ENCODE measurements around the gene SEL1L3.

SEL1L3 gene

GRCh38 chr4:25756503-25756902 is 106.3 kb downstream of the SEL1L3 start:
- TF ChIP-seq, protein P1, sequence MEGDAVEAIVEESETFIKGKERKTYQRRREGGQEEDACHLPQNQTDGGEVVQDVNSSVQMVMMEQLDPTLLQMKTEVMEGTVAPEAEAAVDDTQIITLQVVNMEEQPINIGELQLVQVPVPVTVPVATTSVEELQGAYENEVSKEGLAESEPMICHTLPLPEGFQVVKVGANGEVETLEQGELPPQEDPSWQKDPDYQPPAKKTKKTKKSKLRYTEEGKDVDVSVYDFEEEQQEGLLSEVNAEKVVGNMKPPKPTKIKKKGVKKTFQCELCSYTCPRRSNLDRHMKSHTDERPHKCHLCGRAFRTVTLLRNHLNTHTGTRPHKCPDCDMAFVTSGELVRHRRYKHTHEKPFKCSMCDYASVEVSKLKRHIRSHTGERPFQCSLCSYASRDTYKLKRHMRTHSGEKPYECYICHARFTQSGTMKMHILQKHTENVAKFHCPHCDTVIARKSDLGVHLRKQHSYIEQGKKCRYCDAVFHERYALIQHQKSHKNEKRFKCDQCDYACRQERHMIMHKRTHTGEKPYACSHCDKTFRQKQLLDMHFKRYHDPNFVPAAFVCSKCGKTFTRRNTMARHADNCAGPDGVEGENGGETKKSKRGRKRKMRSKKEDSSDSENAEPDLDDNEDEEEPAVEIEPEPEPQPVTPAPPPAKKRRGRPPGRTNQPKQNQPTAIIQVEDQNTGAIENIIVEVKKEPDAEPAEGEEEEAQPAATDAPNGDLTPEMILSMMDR (IDR thresholded peaks at IDR 0.05; ENCODE audit: low read depth, low read length, missing control alignments), result no peak
- in situ Hi-C loops (cut with HindIII; ENCODE audit: low sequenced_read_pairs), result no loop called here
- no peak overlapping the region for H3K4me3 ChIP-seq (ENCODE audit: low read depth, low read length)
- DNase-seq (ENCODE audit: low read depth), result no peak

DNA sequence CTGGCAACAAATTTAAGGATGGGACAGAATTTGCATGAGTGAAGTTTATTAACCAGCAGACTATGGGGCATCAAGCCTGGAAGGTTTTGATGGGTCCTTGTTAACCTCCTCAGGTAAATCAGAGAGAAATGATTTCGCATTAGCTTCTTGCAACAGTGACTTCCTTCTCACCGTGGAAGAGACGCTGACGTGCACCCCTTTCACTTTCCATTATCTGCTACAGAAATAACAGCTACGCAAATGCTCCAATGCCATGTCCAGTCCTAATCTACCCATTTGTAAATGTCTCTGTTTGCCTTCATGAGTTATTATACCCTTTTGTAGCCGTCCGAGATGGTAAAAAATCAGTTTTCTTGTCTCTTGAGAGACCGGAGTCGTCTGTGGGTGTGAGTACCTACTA is 106.9 kb downstream of the SEL1L3 start:
- no peak for DNase-seq (ENCODE audit: low read depth)
- no peak overlapping the region for H3K4me3 ChIP-seq (ENCODE audit: low read depth, low read length)
- in situ Hi-C loops (cut with HindIII; ENCODE audit: low sequenced_read_pairs), result no loop called here
- TF ChIP-seq, protein P1 (IDR thresholded peaks at IDR 0.05; ENCODE audit: low read depth, low read length, missing control alignments), result no peak

DNA sequence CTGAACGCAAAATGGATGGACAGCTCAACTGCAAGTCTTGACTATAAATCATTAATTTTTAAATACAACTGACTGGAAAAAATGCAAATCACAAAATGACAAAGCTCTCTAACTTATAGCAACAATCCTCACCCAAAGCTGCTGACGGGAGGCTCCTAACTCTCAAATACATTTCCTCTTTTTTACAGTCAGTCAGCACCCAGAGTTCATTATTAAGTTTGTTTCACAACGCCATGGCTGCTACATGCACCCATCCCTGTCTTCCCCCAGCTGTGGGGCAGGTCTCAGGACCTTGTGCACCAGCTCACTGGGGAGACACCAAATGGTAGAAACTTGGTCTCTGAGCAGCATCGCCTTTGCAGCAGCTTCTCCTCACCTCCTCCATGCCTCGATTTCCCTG is 109.5 kb downstream of the SEL1L3 start:
- in situ Hi-C loops (cut with HindIII; ENCODE audit: low sequenced_read_pairs), result no loop called here
- DNase-seq (ENCODE audit: low read depth), result no peak
- no peak overlapping the region for H3K4me3 ChIP-seq (ENCODE audit: low read depth, low read length)
- TF ChIP-seq, protein P1 (IDR thresholded peaks at IDR 0.05; ENCODE audit: low read depth, low read length, missing control alignments), result no peak

DNA sequence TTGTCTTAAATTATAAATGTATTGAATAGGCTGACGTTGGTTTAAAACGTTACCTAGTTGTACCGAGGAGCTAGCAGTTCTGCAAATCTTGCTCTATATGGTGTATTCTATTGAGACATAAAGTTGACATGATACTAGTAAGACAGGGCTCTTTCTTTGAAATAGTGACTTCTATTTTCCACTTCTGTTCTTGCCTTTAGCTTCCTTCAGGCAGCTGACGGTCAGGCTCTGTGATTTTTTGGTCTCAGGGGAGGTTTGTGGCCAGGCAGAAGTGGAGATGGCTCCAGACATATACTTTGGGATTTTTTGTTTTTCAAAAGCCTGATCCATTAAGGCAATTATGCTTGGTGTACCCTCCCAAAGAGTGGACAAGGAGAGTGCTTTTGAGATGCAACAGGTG is 111.9 kb downstream of the SEL1L3 start:
- no peak for DNase-seq (ENCODE audit: low read depth)
- TF ChIP-seq, protein P1 (IDR thresholded peaks at IDR 0.05; ENCODE audit: low read depth, low read length, missing control alignments), result no peak
- no peak overlapping the region for H3K4me3 ChIP-seq (ENCODE audit: low read depth, low read length)
- in situ Hi-C loops (cut with HindIII; ENCODE audit: low sequenced_read_pairs), result no loop called here

GRCh38 chr4:25749150-25749794 is 113.5 kb downstream of the SEL1L3 start:
- no peak for DNase-seq (ENCODE audit: low read depth)
- no peak overlapping the region for H3K4me3 ChIP-seq (ENCODE audit: low read depth, low read length)
- in situ Hi-C loops (cut with HindIII; ENCODE audit: low sequenced_read_pairs), result no loop called here
- TF ChIP-seq, protein P1 (IDR thresholded peaks at IDR 0.05; ENCODE audit: low read depth, low read length, missing control alignments), result no peak

GRCh38 chr4:25743971-25744370 is 118.8 kb downstream of the SEL1L3 start:
- DNase-seq (ENCODE audit: low read depth), result no peak
- in situ Hi-C loops (cut with HindIII; ENCODE audit: low sequenced_read_pairs), result no loop called here
- H3K4me3 ChIP-seq (ENCODE audit: low read depth, low read length), result no peak overlapping the region
- TF ChIP-seq, protein P1 (IDR thresholded peaks at IDR 0.05; ENCODE audit: low read depth, low read length, missing control alignments), result no peak

Data from astrocyte of the cerebellum (primary cell).